Measurements from ENCODE around the gene RGS5. TPM values are rescaled to one million over a fixed set of nuclear protein-coding genes. Genes with fewer than 3 reads are reported as not detected.

Gene RGS5
- total RNA-seq, 1 experiment from 2014 or later = 4.6 TPM

DNA sequence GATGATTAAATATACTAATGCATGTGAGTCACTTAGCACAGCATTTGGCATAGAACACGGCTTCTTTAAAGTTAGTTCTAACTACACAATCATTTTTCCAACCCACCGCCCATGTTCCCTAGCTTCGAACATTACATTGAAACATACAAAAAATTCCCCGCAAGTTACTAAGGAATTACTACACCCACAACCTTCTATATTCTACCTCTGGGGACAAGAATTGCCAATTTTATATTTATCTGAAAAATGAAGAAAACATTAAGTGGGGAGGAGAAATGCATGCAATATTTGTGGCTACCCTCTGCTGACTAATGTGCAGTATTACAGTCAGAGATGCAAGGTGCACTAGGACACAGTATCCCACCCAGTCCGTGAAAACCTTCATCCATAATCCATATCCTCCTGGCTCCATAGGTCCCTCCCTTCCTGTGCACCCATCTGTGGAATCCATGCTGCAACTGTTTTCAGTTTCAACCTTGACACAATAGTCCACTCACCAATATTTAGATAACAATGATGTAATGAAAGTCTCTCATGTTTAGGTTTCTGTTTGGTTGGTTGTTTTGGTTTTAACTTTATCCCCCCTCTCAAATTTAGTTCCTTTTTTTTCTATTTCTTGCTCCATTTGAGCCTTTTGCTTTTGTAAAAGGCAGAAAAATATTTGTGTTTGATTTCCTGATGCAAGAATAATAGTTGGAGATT lies 31.6 kb downstream of the RGS5 start:
- peaks cover 14 to 23% of the 10 kb centered on the region in 2 experiments for H3K4me1 ChIP-seq (ENCODE audit: control insufficient read depth in 1 of 2, insufficient read depth in 2 of 2, low read length in 2 of 2)
- BruUV-seq (replicated peaks) = no TSS peak
- H3K4me3 ChIP-seq (replicated peaks in 1 of 2; ENCODE audit: low read depth in 1 of 2, low read length in 2 of 2) = no peak overlapping the region
- no peaks in the 10 kb centered on the region for H3K9me3 ChIP-seq (ENCODE audit: control insufficient read depth in 1 of 2, insufficient read depth in 1 of 2, low read depth in 1 of 2, low read length in 2 of 2)
- no peaks in the 10 kb centered on the region for H3K27me3 ChIP-seq (ENCODE audit: insufficient read depth, low read length)
- ChIA-PET POLR2A (no interaction called here), CTCF (interaction anchor here (1.0 kb wide), 1 partner anchor 293 kb away, joined by 4 read pairs; no protein-coding TSS in a partner anchor), RAD21 (ENCODE audit: low non-redundant PET in 1 of 2, low total read pairs in 2 of 2, uncharacterized antibody in 2 of 2, unreplicated experiment in 2 of 2) (interaction anchor here in 1 of 2 experiments (0.6 kb wide), 1 partner anchor 293 kb away, joined by 4 read pairs; no protein-coding TSS in a partner anchor)
- H3K4me2 ChIP-seq (ENCODE audit: low read length) = 0 out of 2 replicates have a peak overlapping the region, but pooled peaks have one; percentile 4
- H3K79me2 ChIP-seq (ENCODE audit: insufficient read depth, low read length) = no peaks in the 10 kb centered on the region
- no peaks in the 10 kb centered on the region for H4K20me1 ChIP-seq (ENCODE audit: insufficient read depth)
- peak; percentile 78 for ATAC-seq
- no peaks in the 10 kb centered on the region for H3K9me2 ChIP-seq (ENCODE audit: insufficient read depth)
- no peak for DNase-seq (ENCODE audit: low read depth, low spot score)
- no peak overlapping the region for H3K9ac ChIP-seq (ENCODE audit: low read length)
- no peak overlapping the region for H3K27ac ChIP-seq (ENCODE audit: low read depth, low read length)
- TF ChIP-seq ELF1 (IDR thresholded peaks at IDR 0.05; ENCODE audit: borderline replicate concordance, low read depth) = no peak
- TF ChIP-seq POLR2A (IDR thresholded peaks at IDR 0.05; ENCODE audit: borderline replicate concordance, extremely low read depth, insufficient read depth, insufficient read length) = no peak
- TF ChIP-seq SP1 (IDR thresholded peaks at IDR 0.05; ENCODE audit: low read depth) = no peak
- TF ChIP-seq RAD21 (IDR thresholded peaks at IDR 0.05; ENCODE audit: low read depth) = peak; percentile 61
- TF ChIP-seq ZFX (IDR thresholded peaks at IDR 0.05) = no peak
- TF ChIP-seq, protein P1, sequence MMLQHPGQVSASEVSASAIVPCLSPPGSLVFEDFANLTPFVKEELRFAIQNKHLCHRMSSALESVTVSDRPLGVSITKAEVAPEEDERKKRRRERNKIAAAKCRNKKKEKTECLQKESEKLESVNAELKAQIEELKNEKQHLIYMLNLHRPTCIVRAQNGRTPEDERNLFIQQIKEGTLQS (IDR thresholded peaks at IDR 0.05) = no peak
- TF ChIP-seq, protein P2, sequence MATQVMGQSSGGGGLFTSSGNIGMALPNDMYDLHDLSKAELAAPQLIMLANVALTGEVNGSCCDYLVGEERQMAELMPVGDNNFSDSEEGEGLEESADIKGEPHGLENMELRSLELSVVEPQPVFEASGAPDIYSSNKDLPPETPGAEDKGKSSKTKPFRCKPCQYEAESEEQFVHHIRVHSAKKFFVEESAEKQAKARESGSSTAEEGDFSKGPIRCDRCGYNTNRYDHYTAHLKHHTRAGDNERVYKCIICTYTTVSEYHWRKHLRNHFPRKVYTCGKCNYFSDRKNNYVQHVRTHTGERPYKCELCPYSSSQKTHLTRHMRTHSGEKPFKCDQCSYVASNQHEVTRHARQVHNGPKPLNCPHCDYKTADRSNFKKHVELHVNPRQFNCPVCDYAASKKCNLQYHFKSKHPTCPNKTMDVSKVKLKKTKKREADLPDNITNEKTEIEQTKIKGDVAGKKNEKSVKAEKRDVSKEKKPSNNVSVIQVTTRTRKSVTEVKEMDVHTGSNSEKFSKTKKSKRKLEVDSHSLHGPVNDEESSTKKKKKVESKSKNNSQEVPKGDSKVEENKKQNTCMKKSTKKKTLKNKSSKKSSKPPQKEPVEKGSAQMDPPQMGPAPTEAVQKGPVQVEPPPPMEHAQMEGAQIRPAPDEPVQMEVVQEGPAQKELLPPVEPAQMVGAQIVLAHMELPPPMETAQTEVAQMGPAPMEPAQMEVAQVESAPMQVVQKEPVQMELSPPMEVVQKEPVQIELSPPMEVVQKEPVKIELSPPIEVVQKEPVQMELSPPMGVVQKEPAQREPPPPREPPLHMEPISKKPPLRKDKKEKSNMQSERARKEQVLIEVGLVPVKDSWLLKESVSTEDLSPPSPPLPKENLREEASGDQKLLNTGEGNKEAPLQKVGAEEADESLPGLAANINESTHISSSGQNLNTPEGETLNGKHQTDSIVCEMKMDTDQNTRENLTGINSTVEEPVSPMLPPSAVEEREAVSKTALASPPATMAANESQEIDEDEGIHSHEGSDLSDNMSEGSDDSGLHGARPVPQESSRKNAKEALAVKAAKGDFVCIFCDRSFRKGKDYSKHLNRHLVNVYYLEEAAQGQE (IDR thresholded peaks at IDR 0.05; ENCODE audit: low read depth) = no peak
- TF ChIP-seq FOSL1 (IDR thresholded peaks at IDR 0.05; ENCODE audit: low read depth) = no peak
- no peak for TF ChIP-seq TCF7L2 (IDR thresholded peaks at IDR 0.05; ENCODE audit: borderline replicate concordance, extremely low read depth, insufficient read depth, insufficient read length)
- no peak for TF ChIP-seq ZNF274 (IDR thresholded peaks at IDR 0.05; ENCODE audit: low read depth, low read length)
- TF ChIP-seq YY1 (IDR thresholded peaks at IDR 0.05; ENCODE audit: extremely low read depth, insufficient replicate concordance, low read depth, low read length) = no peak
- no peak for TF ChIP-seq EGR1 (IDR thresholded peaks at IDR 0.05; ENCODE audit: low read depth)
- TF ChIP-seq SRF (IDR thresholded peaks at IDR 0.05; ENCODE audit: low read depth) = no peak
- TF ChIP-seq JUND (IDR thresholded peaks at IDR 0.05) = no peak
- TF ChIP-seq, protein P3, sequence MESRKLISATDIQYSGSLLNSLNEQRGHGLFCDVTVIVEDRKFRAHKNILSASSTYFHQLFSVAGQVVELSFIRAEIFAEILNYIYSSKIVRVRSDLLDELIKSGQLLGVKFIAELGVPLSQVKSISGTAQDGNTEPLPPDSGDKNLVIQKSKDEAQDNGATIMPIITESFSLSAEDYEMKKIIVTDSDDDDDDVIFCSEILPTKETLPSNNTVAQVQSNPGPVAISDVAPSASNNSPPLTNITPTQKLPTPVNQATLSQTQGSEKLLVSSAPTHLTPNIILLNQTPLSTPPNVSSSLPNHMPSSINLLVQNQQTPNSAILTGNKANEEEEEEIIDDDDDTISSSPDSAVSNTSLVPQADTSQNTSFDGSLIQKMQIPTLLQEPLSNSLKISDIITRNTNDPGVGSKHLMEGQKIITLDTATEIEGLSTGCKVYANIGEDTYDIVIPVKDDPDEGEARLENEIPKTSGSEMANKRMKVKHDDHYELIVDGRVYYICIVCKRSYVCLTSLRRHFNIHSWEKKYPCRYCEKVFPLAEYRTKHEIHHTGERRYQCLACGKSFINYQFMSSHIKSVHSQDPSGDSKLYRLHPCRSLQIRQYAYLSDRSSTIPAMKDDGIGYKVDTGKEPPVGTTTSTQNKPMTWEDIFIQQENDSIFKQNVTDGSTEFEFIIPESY (IDR thresholded peaks at IDR 0.05; ENCODE audit: extremely low read depth, insufficient replicate concordance, low read length) = no peak
- TF ChIP-seq, protein P4, sequence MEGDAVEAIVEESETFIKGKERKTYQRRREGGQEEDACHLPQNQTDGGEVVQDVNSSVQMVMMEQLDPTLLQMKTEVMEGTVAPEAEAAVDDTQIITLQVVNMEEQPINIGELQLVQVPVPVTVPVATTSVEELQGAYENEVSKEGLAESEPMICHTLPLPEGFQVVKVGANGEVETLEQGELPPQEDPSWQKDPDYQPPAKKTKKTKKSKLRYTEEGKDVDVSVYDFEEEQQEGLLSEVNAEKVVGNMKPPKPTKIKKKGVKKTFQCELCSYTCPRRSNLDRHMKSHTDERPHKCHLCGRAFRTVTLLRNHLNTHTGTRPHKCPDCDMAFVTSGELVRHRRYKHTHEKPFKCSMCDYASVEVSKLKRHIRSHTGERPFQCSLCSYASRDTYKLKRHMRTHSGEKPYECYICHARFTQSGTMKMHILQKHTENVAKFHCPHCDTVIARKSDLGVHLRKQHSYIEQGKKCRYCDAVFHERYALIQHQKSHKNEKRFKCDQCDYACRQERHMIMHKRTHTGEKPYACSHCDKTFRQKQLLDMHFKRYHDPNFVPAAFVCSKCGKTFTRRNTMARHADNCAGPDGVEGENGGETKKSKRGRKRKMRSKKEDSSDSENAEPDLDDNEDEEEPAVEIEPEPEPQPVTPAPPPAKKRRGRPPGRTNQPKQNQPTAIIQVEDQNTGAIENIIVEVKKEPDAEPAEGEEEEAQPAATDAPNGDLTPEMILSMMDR (IDR thresholded peaks at IDR 0.05 in 2 of 3, conservative IDR thresholded peaks at IDR 0.05 in 1 of 3; ENCODE audit: borderline replicate concordance in 1 of 3, insufficient read depth in 1 of 3, low read depth in 2 of 3, low read length in 2 of 3) = peak; percentile 42 to 56 (median 44); a peak in 5 of 6 replicates
- no peaks in the 10 kb centered on the region for H3K36me3 ChIP-seq (ENCODE audit: control insufficient read depth in 1 of 2, insufficient read depth in 2 of 2, low read length in 2 of 2)
- intact Hi-C loops (cut with micrococcal nuclease) = loop anchor here (5.0 kb wide), 1 partner anchor 146 kb away; no protein-coding TSS in a partner anchor
- H2AFZ ChIP-seq (ENCODE audit: low read depth, low read length, poor library complexity, severe bottlenecking) = no peak overlapping the region

All from HCT116 (cell line).